HG03280 (cell line): Measurements from ENCODE around the gene CALML5.

Source experiments
- ATAC-seq: cut with Tn5 transposase; IDR thresholded peaks from one replicate; pipeline ENCODE4 v1.9.1; 2021; ENCODE audit warnings: mild to moderate bottlenecking, moderate library complexity; ENCODE audit not compliant: unreplicated experiment

CALML5 gene

DNA sequence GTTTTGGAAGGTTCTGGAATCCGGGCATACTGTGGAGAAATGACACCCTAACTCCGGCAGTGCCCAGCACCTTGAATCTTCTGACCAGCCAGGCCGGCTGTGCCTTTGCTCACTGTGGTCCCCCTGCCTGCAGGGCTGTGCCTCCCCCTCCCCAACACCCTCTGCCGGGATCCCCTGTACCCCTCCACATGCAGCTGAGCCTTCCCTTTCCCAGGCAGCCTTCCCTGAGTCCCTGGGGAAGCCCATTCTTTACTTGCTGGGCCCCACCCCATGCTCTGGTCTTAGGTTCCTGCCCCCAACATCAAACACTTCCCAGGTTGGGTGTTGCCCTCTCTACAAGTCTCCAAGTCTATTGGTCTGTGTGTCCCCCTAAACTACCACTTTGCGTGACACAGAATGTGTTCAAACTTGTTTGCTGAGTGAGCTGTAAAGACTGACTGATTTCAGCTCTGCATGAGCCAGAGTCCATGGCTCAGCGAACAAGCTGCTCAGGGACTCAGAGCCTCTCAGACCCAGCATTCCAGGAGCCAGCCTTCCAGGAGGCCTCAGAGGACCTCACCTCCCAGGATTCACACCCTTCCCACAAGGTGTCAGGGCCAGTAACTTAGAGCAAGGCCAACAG is 31.6 kb downstream of the CALML5 start:
- ATAC-seq, result no peak

DNA sequence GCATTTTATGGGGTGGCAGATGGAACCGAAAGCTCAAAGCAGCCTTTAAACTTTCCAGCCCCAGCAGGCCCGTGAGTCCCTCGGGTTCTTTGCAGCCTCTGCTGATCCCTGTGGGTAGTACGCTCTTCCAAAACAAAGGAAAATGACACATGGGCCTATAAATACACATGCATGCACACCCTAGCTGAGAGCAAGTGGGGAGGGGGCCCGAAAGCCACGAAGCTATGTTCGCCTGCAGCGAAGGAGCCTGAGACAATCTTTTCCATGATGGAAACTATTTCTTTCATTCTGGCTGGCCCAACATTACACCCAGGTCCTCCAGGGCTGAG is 32.2 kb downstream of the CALML5 start:
- ATAC-seq, result no peak

DNA sequence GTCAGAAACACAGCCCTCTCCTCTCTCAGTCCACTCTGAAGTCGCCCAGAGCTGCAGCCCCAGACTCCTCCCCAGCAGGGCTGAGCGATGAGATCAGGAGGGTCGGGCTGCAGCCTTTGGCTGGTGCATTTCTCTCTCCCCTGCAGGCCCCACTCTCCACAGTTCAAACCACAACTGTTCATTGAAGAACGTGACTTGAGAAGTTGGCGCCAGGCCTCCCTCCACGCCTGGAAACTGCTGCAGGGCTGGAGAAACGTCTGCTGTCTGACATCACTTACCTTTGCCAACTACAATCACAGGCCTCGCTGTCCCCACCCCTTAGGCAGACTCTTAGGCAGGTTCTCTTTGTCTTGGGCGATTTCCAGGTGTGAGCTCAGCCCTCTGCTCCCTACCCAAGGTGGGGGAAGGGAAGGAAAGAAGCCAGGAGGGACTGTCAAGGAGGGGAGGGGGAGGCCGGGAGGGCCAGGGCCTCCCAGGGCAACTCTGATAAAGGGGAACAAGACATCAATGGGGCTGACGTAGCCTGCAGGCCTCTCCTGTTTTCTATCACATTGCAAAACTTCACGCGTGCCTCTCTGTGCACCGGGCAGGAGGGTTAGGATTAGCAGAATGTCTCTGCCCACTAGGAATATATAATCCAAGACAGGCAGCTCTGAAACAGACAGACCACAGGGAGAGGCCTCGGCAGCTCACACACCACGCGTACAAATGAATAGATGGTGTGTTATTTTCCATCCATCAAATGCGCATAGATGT is 32.7 kb downstream of the CALML5 start:
- no peak for ATAC-seq

DNA sequence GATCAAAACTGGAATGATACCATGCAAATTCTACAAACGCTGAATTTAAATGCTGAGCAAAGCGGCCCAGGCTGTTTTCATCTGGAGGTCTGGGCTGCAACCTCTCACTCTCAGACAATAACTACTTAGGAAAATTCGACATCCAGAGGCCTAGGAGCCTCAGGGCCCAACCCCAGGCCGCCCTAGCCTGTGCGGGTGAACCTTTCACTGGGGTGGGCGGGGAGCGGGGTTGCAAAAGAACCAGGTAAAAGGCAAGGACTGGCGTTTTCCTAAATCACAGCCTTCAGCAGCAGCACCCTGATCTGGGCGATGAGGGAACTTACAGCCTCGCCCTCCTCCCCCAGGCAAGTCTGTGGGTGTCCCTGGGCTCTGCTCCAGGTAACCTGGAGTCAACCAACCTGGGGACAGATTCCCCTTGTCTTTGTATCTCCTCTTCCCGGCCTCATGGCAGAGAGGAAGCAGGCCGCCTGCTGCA is 33.4 kb downstream of the CALML5 start:
- ATAC-seq, result no peak

DNA sequence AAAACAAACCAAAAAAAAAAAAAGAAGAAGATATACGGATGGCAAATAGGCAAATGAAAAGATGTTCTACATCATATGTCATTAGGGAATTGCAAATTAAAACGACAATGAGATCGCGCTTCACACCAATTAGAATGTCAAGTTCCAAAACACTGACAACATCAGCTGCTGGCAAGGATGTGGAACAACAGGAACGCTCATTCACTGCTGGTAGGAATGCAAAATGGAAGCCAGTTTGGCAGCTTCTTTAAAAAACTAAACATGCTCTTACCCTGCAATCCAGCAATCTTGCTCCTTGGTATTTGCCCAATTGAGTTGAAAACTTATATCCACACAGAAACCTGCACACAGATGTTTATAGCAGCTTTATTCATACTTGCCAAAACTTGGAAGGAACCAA is 34.8 kb downstream of the CALML5 start:
- no peak for ATAC-seq

DNA sequence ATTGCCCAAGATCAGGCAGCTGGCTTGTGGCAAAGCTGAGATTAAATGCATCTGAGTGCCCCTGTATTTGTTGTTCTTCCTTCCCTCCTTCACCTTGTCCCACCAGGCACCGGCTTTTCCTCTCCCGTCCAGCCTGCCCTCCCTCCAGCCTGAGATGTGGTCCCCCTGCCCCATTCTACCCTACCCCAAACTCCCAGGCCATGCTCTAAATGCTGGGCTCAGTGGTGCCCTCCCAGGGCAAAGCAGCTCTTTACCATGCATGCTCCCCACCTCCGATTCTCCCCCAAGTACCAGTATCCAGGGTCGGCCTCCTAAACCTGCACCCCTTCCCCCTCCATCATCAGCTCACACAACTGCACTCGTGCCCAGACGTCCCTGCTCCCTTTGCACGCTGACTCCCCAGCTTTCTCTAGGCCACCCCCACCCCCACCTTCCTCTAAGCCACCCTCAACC is 36.5 kb downstream of the CALML5 start:
- ATAC-seq, result no peak

DNA sequence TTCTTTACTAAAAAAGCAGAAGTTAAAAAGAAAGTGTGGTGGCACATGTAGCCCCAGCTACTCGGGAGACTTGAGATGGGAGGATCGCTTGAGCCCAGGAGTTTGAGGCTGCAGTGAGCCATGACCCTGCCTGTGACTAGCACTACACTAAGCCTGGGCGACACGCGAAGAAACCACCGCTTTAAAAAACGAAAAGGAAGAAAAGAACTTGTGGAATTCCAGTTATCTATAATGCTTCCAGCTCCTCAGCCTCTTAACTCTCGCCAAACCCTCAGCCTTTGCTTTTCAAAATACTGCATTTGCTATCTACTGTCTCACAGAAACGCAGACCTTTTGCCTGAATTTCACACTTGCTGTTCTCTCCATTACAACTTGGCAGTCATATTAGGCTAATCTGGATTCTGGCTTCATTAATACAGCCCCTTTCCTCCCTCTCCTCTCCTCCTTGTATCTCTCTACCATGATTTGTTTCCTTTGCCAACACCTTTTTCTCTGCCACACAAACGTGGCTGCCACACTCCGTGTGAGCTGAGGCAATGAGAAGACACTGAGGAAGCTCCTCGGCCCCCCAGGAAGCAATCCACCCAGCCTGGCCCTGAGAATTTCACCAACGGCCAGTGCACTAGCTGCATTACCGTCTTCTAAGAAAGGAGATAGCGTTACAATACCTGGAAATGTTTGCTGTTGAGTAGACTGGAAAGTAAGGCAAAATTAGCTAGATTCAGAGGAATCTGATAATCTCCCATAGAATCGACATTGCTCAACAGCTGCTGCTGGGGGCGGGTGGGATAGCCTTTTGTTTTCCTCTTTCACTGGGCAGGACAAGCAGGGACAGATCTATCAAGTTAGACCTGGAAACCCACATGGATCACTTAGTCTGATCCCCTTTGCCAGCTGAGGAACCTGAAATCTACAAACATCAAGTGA is 37.2 kb downstream of the CALML5 start:
- no peak for ATAC-seq

DNA sequence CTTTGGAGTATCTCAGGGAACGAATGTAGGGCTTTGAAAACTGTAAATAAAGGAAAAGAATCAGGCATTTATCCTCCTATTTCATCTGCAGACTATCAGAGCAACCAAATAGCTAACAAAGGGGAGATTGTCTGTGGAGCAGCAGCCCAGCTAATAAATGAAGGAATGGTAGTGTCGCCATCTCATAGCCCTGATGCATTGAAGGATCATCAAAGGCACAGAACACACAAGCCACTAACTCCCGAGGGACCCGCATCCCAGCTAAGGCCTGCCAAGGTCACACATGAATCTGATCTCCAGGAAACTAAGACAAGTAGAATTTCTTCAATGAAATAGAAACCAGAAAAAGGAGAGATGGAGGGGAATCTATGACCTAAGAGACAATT is 38.2 kb downstream of the CALML5 start:
- no peak for ATAC-seq

DNA sequence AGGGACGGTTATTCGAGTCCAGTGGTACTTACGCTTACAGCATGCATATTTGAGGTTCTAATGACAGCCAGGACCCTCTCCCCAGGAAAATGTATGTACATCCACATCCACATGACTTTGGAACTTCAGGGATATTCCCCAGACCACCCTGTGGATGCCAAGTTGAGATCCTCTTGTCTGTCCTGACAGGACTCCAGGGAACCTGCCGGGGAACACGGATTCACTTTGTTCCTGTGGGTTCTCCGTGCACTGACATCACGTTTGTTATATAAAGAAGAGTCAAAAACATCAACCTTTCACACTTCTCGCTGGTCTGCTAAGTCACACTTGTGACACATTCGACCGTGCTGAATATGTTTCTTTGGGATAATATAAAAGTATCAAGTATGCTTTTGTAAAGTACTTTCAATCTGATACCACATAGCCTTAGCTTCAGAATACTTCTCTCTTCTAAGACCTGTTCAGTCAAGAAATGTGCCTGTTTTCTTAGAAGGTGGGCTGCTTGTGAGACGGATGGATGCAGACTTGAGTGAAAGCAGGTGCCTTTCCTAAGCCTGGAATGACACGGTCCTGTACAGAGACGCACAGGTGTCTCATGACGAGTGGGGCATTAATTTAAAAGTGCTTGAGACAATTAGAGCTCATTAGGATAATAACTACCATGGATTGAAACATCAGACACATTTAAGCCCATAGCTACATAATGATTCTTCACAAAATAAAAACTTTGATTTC is 38.7 kb downstream of the CALML5 start:
- ATAC-seq, result no peak

DNA sequence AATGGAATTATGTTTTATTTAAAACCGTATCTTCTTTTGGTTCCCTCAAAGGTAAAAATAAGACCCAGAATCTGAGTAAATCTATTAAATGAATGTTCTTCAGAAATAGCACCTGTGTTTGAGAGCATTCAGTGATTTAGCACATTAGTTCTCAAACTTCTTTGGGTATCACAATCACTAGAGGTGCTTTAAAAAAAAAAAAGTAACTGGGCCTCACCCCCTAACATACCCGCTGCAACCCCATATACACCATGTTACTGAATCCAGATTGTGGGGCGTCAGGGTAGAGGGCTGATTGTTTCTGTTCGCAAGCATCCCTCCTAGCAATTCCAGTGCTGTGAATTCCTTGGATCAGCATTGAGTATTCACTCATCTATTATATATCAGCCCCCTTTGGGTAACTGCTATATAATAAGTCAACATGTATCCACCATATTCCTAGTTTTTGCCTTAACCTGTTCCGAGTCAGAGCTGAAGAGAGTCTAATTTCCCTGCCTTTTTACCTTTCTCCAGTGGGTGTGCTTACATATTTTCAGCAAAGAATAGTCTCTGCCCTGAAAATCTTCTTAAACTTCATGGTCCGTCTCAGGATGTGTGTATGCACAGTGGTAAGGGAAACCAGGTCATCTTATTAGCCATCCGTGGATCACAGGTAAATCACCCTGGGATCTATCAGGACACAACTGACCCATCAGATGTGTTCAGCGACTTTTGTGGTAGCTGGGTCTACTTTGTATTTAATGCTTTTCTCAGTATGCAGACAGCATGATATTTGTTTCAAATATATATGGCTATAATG is 40.2 kb downstream of the CALML5 start:
- ATAC-seq, result no peak

DNA sequence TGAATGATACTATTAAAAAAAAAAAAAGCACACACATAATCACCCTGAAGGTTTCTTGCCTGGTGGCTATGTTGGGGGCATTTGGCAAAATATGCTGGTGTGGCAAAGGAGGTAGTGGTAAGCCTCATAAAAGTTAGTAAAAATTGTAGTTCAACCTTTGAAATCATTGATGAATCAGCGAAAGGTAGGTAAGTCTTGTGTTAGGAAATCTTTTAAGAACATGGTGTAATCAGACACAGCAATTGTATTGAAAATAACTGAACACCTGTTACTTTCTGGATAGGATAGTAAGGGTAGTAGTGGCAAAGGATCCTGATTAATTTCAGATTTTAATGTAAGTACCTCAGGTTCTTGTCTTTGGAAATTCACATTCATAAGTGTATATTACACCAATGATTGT is 40.9 kb downstream of the CALML5 start:
- ATAC-seq, result no peak

DNA sequence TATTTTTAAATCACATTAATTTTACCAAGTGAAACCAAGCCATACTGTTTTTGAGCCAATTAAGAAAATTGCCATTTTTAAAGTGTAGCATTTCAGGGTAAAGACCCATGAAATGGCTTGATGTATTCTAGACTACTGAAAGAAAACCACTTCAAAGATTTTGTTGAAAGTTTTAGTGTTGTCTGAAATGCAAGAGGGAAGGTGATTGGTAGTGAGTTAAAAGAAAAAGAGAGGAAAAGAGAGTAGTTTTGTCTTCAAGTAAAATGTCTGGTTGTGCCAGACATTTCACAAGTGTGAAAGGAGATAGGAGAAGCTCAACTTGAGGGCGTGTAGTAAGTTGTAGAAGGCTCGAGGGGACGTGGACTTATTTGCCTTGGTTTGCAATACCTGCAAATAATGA is 41.6 kb downstream of the CALML5 start:
- ATAC-seq, result no peak

DNA sequence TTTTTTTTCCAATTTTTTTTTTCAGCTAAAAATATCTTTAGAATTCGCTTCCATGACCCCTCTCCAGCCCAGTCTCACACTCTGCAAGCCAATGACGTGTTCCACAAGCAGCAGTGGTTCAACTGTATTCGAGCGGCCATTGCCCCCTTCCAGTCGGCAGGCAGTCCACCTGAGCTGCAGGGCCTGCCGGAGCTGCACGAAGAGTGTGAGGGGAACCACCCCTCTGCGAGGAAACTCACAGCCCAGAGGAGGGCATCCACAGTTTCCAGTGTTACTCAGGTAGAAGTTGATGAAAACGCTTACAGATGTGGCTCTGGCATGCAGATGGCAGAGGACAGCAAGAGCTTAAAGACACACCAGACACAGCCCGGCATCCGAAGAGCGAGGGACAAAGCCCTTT is 42.8 kb downstream of the CALML5 start:
- no peak for ATAC-seq

DNA sequence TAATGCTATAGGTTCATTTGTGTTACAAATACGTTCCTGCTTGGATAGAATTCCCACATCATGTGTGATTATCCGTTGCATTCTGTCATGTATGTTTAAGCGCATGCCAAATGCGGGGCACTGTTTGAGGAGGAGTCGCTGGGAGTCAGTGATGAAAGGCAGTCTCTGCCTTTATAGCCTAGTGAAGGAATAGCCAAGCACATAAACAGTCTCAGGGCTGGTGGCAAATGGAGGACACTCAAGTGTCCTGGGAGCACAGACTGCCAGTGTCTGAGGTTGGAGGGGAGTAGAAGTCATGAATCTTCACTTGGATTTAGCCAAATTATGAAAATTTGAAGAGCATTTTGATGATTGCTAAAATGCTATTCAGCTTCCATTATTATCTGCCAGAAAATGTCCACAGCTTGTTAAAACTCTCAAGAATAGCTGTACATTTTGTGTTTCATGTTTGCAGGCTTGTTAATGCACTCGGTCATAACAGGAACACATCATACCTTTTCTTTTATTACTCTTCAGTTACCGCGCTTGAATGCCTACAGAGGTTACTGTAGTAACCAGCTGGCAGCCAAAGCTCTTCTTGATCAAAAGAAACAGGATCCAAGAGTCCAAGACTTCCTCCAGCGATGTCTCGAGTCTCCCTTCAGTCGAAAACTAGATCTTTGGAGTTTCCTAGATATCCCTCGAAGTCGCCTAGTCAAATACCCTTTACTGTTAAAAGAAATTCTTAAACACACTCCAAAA is 45.5 kb downstream of the CALML5 start:
- no peak for ATAC-seq

DNA sequence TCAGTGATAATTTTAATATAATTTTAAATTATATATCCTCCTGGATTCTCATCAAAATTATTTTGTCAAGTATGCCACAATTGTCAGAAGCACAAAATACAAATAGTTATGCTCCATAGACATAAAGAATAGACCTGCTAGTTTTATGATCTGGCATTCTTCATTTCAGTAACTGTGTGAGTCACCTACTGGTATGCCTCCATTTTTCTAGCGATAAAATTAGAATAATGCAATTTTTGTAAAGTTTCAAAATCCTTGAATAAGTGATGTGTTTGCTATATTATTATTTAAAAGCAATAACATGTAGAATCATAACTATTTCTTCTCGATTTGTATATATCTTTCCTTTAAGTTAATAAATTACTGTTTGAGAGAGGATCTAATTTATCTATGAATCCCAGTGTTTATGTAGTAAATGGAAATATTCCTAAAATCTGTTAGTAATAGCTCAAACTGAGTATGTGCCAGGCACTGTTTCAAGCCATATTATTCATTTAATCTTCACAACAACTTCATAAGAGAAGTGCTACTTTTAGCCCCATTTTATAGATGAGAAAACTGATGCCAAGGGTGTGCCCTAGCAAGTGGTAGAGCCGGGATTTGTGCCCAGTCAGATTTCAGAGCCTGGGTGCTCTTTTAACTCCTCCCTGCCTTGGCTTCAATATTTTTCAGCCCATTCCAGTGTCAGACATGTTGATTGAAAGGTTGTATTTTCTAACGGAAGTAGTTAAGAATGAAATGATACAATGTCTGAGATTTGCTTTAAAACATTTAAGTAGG is 48.6 kb downstream of the CALML5 start:
- ATAC-seq, result no peak

DNA sequence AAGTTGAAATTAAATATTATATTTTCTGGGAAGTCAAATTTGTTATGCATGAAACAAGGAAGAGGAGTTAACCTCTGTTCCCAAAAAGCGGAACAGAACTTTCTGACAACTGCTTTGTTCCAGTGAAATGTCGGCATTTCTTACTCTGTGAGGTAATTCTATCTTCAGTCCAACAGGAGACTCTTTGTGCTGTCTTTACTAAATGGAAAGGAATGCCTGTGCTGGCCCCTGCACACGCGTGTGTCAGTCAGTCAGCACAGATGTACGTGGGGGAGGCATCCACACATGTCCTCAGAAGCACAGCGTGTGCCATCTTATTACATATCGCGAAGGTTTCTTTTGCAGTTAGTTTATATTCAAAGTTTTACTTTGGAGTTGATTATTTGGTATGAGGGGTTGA is 49.5 kb downstream of the CALML5 start:
- ATAC-seq, result no peak

DNA sequence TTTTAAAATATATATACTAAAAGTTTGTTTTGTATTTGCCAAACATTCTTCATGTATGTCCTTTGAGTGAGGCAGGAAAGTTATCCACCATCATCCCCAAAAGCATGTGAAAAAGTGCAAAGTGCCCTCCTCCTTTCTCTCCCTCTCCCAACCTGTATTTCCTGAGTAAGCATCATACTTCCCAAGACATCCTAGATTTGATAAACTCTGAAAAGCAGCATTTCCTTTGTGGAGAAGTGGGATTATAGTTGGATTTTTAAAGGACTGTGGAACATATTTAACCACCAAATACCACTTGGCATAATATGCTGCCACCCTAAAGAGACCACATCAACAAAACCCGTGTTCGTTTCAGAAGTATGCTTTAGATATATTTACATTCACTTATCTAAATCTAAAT is 50.1 kb downstream of the CALML5 start:
- ATAC-seq, result no peak
